NCI-H1694 (cell line): ENCODE data around the gene ASB5.

Experiments
- DNase-seq: peaks from one replicate; lab custom pipeline; 2025; lab: John Stamatoyannopoulos, UW

Gene ASB5

GRCh38 chr4:176277162-176277904 lies 8.3 kb upstream of the ASB5 start:
- peak; percentile 34 for DNase-seq

DNA sequence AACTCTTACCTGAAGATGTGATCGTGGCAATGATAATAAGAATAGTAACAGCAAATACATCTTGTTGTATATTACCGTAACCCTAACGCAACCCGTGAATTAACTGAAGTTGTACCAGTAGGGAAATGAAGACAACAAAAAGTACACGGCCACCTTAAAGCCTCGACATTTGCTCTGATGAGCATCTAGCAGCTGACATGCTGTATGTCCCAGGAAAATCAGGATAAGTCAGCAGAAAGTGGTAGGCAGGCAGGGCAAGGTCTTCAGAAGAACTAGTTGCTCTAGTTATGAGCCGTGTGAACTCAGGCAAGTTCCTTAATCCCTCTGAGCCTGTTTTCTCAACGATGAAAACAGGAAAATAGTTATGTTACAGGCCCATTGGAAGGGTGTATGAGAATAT lies 7.7 kb upstream of the ASB5 start:
- no peak for DNase-seq

- DNase-seq, result no peak
These were observed 5.4 kb upstream of the ASB5 start for GRCh38 chr4:176274441-176274840.

DNA sequence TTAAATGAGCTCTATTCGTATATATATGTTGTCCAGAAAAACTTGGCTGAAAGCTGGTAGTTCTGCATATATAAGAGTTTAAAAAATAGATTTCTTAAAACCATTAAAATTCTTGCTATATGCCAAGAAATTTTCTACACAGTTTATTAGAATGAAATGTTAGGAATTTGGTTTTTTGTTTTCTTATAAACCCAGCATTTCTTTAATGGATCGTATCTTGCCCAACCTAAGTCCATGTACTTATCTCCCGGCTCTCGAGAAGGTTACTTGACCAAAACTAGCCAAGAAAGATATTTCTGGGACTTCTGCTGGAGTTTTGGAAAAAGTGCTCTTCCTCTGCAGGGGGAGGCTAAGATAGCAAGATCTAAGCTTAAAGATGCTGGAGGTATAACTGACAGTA lies 4.7 kb upstream of the ASB5 start:
- DNase-seq, result no peak

- DNase-seq, result no peak
These were observed 3.8 kb upstream of the ASB5 start for GRCh38 chr4:176272799-176273198.

GRCh38 chr4:176271749-176272148 lies 2.7 kb upstream of the ASB5 start:
- no peak for DNase-seq

- no peak for DNase-seq
These were observed 1.6 kb upstream of the ASB5 start for GRCh38 chr4:176270669-176271068.

DNA sequence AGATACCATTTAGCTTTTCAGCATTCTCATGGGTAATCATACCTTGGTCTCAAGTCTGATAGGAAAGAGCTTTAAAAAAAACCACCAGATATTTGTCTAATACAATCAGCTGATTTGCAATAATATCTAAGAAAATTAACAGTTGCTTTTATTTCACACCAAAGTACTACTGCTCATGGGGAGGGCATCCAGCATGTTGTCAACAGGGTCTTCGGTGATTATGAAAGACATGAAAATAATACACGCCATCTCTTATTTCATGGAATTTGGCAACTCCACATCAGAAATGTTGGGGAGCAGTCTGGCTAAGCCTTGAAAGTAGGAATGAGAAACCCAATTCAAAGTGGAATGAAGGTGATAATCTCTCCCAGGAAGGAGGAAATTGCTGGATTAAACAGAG lies 3.0 kb downstream of the ASB5 start:
- DNase-seq, result no peak

DNA sequence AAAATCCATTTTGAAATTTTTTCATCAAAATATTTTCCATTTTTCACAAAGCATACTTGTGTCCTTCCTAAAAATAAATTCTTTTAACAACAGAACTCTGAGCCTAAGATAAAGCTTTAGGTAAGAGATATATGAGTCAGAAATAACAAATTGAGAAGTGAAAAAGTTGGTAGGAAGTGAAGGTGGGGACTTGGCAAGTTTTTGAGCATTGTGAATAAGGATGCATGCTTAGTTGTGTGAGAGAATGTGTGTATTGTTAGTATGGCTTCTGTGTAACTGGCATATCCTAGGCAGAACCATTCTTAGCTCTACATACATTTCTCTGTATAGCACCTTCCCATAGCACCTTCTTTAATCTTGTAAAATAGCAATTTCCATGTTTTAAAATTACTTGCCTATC lies 6.8 kb downstream of the ASB5 start:
- DNase-seq, result no peak

- no peak for DNase-seq
These were observed 7.5 kb downstream of the ASB5 start for GRCh38 chr4:176261481-176261880.

GRCh38 chr4:176261018-176261417 lies 8.0 kb downstream of the ASB5 start:
- DNase-seq, result no peak

- DNase-seq, result no peak
These were observed 9.5 kb downstream of the ASB5 start for GRCh38 chr4:176259330-176260090.

GRCh38 chr4:176258135-176258534 lies 10.9 kb downstream of the ASB5 start:
- no peak for DNase-seq

DNA sequence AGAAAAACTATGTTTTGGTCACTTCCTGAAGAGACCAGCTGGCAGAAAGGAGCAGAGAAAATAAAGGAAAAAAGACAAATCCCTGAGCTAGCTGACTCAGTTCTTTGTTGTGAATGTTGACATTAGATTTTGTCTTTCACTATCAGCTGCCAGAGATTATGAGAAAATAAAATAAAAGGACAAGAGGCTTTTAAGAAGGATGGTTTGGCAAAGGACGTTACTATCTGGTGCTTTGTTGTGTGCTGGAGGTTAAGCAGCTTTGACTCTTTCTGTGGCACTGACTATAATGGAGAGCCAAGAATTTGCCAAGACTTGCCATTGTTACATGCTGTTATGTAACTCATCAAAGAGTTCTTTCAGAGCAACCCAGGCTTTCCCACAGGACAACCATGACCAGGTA lies 12.1 kb downstream of the ASB5 start:
- DNase-seq, result no peak

DNA sequence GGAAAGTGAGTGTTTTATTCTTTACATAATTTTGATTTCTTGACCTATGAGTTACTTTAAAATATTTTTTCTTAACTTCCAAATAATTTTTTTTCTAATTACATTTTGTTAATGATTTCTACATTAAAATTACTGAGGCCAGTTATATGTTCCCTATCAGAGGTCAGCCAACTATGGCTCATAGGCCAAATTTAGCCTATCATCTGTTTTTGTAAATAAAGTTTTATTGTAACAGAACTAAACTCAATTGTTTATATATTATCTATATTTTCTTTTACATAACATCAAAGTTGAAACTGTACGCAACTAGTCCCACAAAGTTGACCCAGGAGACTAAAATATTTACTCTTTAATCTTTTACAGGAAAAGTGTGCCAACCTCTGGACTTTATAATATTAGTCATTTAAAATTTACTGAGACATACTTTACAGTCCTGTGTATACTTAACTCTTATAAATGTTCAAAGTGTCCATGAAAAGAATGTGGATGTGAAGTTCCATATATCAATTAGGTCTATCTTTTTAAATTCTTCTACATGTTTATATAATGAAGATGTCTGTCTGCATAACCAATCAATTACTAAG lies 26.2 kb downstream of the ASB5 start:
- no peak for DNase-seq

DNA sequence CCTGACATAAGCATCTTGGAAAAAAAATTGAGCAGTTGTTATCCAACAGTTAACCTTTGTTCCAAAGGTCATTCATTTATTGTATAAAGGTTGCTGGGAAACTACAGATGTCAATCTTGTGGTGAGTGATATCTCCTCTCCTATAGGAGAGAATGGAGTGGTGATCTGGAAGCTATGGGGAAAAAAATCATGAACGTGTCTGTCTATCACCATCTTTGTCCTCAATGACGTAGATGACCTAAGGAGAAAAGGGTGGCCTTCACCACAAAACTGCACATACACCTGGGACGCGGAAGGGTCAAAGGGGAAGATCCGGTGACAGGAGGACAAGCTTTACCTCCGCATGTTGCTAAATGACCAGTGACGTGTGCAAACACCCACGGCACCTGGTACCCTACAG lies 27.3 kb downstream of the ASB5 start:
- no peak for DNase-seq

DNA sequence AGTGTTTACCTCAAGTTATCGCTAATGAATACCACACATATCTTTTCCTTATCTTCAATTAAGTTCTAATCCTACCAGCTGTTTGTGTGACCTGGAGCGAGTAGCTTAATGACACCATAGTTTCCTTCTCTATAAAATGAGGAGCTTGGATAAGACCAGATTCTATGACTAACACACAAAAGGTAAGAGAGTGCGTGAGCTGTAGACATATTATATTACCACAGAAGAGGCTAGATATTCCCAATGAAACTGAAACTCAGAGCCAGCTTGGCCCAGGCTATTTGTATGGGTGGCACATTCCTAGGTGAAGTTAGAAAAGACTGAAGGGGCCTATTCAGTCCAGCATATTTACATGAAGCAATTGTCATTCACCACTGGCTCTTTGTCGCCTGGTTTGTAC lies 30.2 kb downstream of the ASB5 start:
- DNase-seq, result no peak

- DNase-seq, result no peak
These were observed 30.8 kb downstream of the ASB5 start for GRCh38 chr4:176238157-176238610.

DNA sequence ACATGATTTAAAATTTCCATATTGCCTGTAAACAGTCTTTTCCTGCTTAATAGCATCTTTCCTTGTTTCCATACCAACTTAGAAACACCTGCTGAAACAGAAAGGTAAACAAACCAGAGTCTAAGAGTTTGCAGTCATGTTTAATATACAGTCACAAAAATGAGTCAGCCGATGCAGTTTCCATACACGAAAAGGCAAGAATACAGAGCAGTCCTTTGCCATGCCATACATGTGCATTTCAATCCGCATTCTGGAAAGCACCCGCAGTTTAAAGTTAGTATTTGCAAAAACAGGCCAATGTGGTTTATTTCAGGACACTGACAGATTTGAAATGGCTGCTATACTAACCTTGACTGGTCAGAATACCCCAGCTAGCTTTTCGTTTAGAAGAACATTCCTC lies 32.1 kb downstream of the ASB5 start:
- no peak for DNase-seq

- DNase-seq, result peak; percentile 5
These were observed 38.2 kb downstream of the ASB5 start for GRCh38 chr4:176230836-176231235.

GRCh38 chr4:176229645-176230044 lies 39.4 kb downstream of the ASB5 start:
- no peak for DNase-seq

GRCh38 chr4:176226736-176227135 lies 42.3 kb downstream of the ASB5 start:
- no peak for DNase-seq

GRCh38 chr4:176223561-176223960 lies 45.5 kb downstream of the ASB5 start:
- no peak for DNase-seq
